K562 (cell line): ENCODE measurements around the gene ERMARD. TPM values are rescaled to one million over a fixed set of nuclear protein-coding genes. Genes with fewer than 3 reads are reported as not detected.
A peak's percentile ranks its signal among the peaks of the same experiment; 100 is the strongest.

Experiments used
- ASH1L ChIP-seq: fragments of 450-650 bp; IDR thresholded peaks from 2 replicates; pipeline ENCODE4 v1.6.1; 2018; ENCODE audit warnings: borderline replicate concordance, mild to moderate bottlenecking, low read depth; ENCODE audit not compliant: partially characterized antibody
- CBFA2T3 ChIP-seq: fragments of 450-650 bp; IDR thresholded peaks from 2 replicates; pipeline ENCODE4 v1.6.1; 2017
- ERF ChIP-seq: fragments of 450-650 bp; formaldehyde crosslinking; IDR thresholded peaks from 2 replicates; pipeline ENCODE4 v1.4.0; 2020; ENCODE audit warnings: mild to moderate bottlenecking, mixed read lengths
- FOXP1 ChIP-seq: sonication (generic); formaldehyde crosslinking; IDR thresholded peaks from 2 replicates; pipeline ENCODE4 v1.8.0; 2022; ENCODE audit warnings: mild to moderate bottlenecking, missing genetic modification reagents
- GATA2 ChIP-seq: sonication (generic); formaldehyde crosslinking; IDR thresholded peaks from 2 replicates; pipeline ENCODE4 v1.4.0; 2020; ENCODE audit warnings: mild to moderate bottlenecking, missing genetic modification reagents
- IRF1 ChIP-seq: sonication (generic); formaldehyde crosslinking; IDR thresholded peaks from 2 replicates; pipeline ENCODE4 v1.8.0; 2022; ENCODE audit warnings: missing genetic modification reagents, mild to moderate bottlenecking, borderline replicate concordance
- KAT7 ChIP-seq: sonication (generic); formaldehyde crosslinking; IDR thresholded peaks from 2 replicates; pipeline ENCODE4 v1.8.0; 2022; ENCODE audit warnings: missing genetic modification reagents, mild to moderate bottlenecking, borderline replicate concordance
- LCOR ChIP-seq: sonication (generic); formaldehyde crosslinking; IDR thresholded peaks from 2 replicates; pipeline ENCODE4 v1.8.0; 2022; ENCODE audit warnings: mild to moderate bottlenecking, missing genetic modification reagents
- NR2C1 ChIP-seq, 2 experiments: fragments of 450-650 bp; IDR thresholded peaks; 2 replicates each; pipeline ENCODE4 v1.6.1; 2017; ENCODE audit warnings: mild to moderate bottlenecking in 2 of 2, antibody characterized with exemption in 1 of 2, inconsistent platforms in 1 of 2, missing compliant biosample characterization in 1 of 2, missing genetic modification characterization in 1 of 2
- ZNF232 ChIP-seq: sonication (generic); formaldehyde crosslinking; IDR thresholded peaks from 2 replicates; pipeline ENCODE4 v1.8.0; 2022; ENCODE audit warnings: mild to moderate bottlenecking, missing genetic modification reagents
- ZNF274 ChIP-seq: IDR thresholded peaks from 2 replicates; pipeline ENCODE4 v1.6.1; 2011; ENCODE audit warnings: low read depth, mild to moderate bottlenecking, low read length, moderate library complexity, borderline replicate concordance
- ZNF609 ChIP-seq: sonication (generic); formaldehyde crosslinking; IDR thresholded peaks from 2 replicates; pipeline ENCODE4 v1.8.1; 2023; ENCODE audit warnings: missing genetic modification reagents, mild to moderate bottlenecking, borderline replicate concordance
- ZNF76 ChIP-seq: fragments of 250-450 bp; sonication (Bioruptor Pico); IDR thresholded peaks from 2 replicates; pipeline ENCODE4 v1.4.0; 2020; ENCODE audit warnings: mild to moderate bottlenecking, moderate library complexity, borderline replicate concordance
- polyA plus RNA-seq, 8 experiments: library from polyadenylated mRNA; depleted of rRNA in 4 of 8; stranded (reverse) in 5 of 8; unstranded in 3 of 8; fragments of >200 nt; fragmentation: Nextera tagmentation in 2 of 8; fragmentation: Illumina TruSeq in 1 of 8; extraction: Ambion mirVana in 2 of 8; extraction: Trizol in 1 of 8; gene quantifications; 2 replicates each; pipeline versions ENCODE4 v1.2.1 to v1.2.3, GENCODE V29; 2011 to 2014; ENCODE audit warnings: inconsistent platforms in 1 of 8, missing spikeins in 1 of 8
- total RNA-seq, 7 experiments: library from RNA; depleted of rRNA in 6 of 7; stranded (reverse); fragments of >200 nt in 6 of 7; fragmentation: Illumina TruSeq in 2 of 7; extraction: Trizol in 2 of 7; gene quantifications; 2 replicates each; pipeline versions ENCODE4 v1.2.1 to v1.2.3, GENCODE V29; 2011 to 2021; ENCODE audit warnings: low replicate concordance in 1 of 7
- TF ChIP-seq, protein P1 (sequence below): fragments of 450-650 bp; IDR thresholded peaks from 2 replicates; pipeline ENCODE4 v1.6.1; 2016
- TF ChIP-seq, protein P2 (sequence below): sonication (generic); formaldehyde crosslinking; IDR thresholded peaks from 2 replicates; pipeline ENCODE4 v1.8.0; 2022; ENCODE audit warnings: mild to moderate bottlenecking, missing genetic modification reagents

The ERMARD gene
- total and polyA plus RNA-seq, 9 of the 15 experiments (the other 6 are each of a cell fraction or from before 2014, with no cell fraction given): 14.5 to 68.6 (median 27.7) TPM

- no peak for TF ChIP-seq ASH1L
- peak; percentile 49 for TF ChIP-seq LCOR
- TF ChIP-seq, protein P1, sequence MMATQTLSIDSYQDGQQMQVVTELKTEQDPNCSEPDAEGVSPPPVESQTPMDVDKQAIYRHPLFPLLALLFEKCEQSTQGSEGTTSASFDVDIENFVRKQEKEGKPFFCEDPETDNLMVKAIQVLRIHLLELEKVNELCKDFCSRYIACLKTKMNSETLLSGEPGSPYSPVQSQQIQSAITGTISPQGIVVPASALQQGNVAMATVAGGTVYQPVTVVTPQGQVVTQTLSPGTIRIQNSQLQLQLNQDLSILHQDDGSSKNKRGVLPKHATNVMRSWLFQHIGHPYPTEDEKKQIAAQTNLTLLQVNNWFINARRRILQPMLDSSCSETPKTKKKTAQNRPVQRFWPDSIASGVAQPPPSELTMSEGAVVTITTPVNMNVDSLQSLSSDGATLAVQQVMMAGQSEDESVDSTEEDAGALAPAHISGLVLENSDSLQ: peak; percentile 39; the same call in 1 of the 2 replicates
- no peak; the same call in 1 of the 2 replicates for TF ChIP-seq ZNF274
- no peak; the same call in 1 of the 2 replicates for TF ChIP-seq ZNF232 (CRISPR knock-in tag)
- no peak for TF ChIP-seq NR2C1 (IDR thresholded peaks at IDR 0.05)
- no peak for TF ChIP-seq NR2C1 (tag; IDR thresholded peaks at IDR 0.05)
- TF ChIP-seq KAT7 (CRISPR knock-in tag): peak; percentile 88
- TF ChIP-seq CBFA2T3: no peak
- TF ChIP-seq GATA2: no peak
- TF ChIP-seq FOXP1 (CRISPR knock-in tag): peak; percentile 13; the same call in 1 of the 2 replicates
- peak; percentile 5; the same call in 1 of the 2 replicates for TF ChIP-seq ERF (CRISPR knock-in tag)
- TF ChIP-seq ZNF76 (CRISPR knock-in tag): no peak
- TF ChIP-seq, protein P2, sequence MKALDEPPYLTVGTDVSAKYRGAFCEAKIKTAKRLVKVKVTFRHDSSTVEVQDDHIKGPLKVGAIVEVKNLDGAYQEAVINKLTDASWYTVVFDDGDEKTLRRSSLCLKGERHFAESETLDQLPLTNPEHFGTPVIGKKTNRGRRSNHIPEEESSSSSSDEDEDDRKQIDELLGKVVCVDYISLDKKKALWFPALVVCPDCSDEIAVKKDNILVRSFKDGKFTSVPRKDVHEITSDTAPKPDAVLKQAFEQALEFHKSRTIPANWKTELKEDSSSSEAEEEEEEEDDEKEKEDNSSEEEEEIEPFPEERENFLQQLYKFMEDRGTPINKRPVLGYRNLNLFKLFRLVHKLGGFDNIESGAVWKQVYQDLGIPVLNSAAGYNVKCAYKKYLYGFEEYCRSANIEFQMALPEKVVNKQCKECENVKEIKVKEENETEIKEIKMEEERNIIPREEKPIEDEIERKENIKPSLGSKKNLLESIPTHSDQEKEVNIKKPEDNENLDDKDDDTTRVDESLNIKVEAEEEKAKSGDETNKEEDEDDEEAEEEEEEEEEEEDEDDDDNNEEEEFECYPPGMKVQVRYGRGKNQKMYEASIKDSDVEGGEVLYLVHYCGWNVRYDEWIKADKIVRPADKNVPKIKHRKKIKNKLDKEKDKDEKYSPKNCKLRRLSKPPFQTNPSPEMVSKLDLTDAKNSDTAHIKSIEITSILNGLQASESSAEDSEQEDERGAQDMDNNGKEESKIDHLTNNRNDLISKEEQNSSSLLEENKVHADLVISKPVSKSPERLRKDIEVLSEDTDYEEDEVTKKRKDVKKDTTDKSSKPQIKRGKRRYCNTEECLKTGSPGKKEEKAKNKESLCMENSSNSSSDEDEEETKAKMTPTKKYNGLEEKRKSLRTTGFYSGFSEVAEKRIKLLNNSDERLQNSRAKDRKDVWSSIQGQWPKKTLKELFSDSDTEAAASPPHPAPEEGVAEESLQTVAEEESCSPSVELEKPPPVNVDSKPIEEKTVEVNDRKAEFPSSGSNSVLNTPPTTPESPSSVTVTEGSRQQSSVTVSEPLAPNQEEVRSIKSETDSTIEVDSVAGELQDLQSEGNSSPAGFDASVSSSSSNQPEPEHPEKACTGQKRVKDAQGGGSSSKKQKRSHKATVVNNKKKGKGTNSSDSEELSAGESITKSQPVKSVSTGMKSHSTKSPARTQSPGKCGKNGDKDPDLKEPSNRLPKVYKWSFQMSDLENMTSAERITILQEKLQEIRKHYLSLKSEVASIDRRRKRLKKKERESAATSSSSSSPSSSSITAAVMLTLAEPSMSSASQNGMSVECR (CRISPR knock-in tag): peak; percentile 94
- TF ChIP-seq IRF1 (CRISPR knock-in tag): no peak
- peak; percentile 38; the same call in 1 of the 2 replicates for TF ChIP-seq ZNF609
Observed at GRCh38 chr6:169701954-169702839, 49.2 kb upstream of the ERMARD start, which contains the start of the genes C6orf120 and WDR27 (continued).
